Panc1 (cell line): ENCODE results near the gene ADARB2. TPM values are rescaled to one million over a fixed set of nuclear protein-coding genes. Genes with fewer than 3 reads are reported as not detected.

Experiments used
- ATAC-seq: fragments of 200-7000 bp; cut with Tn5 transposase; 2 replicates; pipeline ENCODE4 v1.9.1; 2020; ENCODE audit warnings: mild to moderate bottlenecking, moderate library complexity
- BruUV-seq: library from RNA; stranded (reverse); fragments of 400-500 nt; replicated peaks from 2 replicates; lab custom pipeline; 2021; lab: Mats Ljungman, UMichigan
- CTCF ChIA-PET: fragments of 300-600 bp; sonication (Branson Sonifier 250); formaldehyde crosslinking; loops from one replicate; lab custom pipeline; 2022; ENCODE audit warnings: antibody characterized with exemption; lab: Charles Lee
- POLR2A ChIA-PET: fragments of 300-600 bp; sonication (Branson Sonifier 250); formaldehyde crosslinking; loops from one replicate; lab custom pipeline; 2022; ENCODE audit warnings: antibody characterized with exemption; lab: Charles Lee
- DNase-seq: peaks from one replicate; pipeline ENCODE4 v3.0.0-alpha.2; 2010; ENCODE audit warnings: low read depth, low spot score
- H3K27ac ChIP-seq: 2 replicates; pipeline ENCODE4 v1.5.1; 2011; ENCODE audit warnings: mild to moderate bottlenecking, low read length, inconsistent platforms
- H3K27me3 ChIP-seq: fragments of 200-500 bp; sonication (Bioruptor generic); 2 replicates; pipeline ENCODE4 v1.6.0; 2014; ENCODE audit warnings: low read length, inconsistent platforms; ENCODE audit not compliant: control insufficient read depth, insufficient read depth
- H3K36me3 ChIP-seq: fragments of 200-500 bp; sonication (Bioruptor generic); 2 replicates; pipeline ENCODE4 v1.5.1; 2014; ENCODE audit warnings: inconsistent platforms, mild to moderate bottlenecking, low read length, moderate library complexity; ENCODE audit not compliant: control insufficient read depth, insufficient read depth
- H3K4me1 ChIP-seq: 2 replicates; pipeline ENCODE4 v1.5.1; 2011; ENCODE audit warnings: inconsistent platforms, mild to moderate bottlenecking, low read length, moderate library complexity; ENCODE audit not compliant: control insufficient read depth, insufficient read depth
- H3K4me3 ChIP-seq, 2 experiments: 2 replicates each; pipeline ENCODE4 v1.5.1; 2011 to 2012; ENCODE audit warnings: low read depth in 2 of 2, low read length in 2 of 2, mild to moderate bottlenecking in 2 of 2, inconsistent platforms in 1 of 2, moderate library complexity in 1 of 2
- H3K9me3 ChIP-seq: fragments of 200-500 bp; sonication (Bioruptor generic); 2 replicates; pipeline ENCODE4 v1.5.1; 2014; ENCODE audit warnings: low read depth, mild to moderate bottlenecking, inconsistent platforms, low read length, moderate library complexity; ENCODE audit not compliant: control insufficient read depth, insufficient read depth
- POLR2AphosphoS5 ChIP-seq: IDR thresholded peaks from 2 replicates; pipeline ENCODE4 v1.6.1; 2012; ENCODE audit warnings: mild to moderate bottlenecking, low read depth, low read length, moderate library complexity
- REST ChIP-seq, 2 experiments: IDR thresholded peaks; 2 replicates each; pipeline ENCODE4 v1.6.1; 2011 to 2012; ENCODE audit warnings: low read depth in 2 of 2, control low read depth in 1 of 2, low read length in 1 of 2, mild to moderate bottlenecking in 1 of 2, moderate library complexity in 1 of 2; ENCODE audit not compliant: insufficient read depth in 1 of 2
- SIN3A ChIP-seq: IDR thresholded peaks from 2 replicates; pipeline ENCODE4 v1.6.1; 2012; ENCODE audit warnings: low read depth, mild to moderate bottlenecking, low read length, moderate library complexity, borderline replicate concordance; ENCODE audit not compliant: insufficient read depth
- TCF7L2 ChIP-seq: IDR thresholded peaks from 2 replicates; pipeline ENCODE4 v1.6.1; 2011; ENCODE audit warnings: mild to moderate bottlenecking, low read depth, low read length, inconsistent platforms
- in situ Hi-C: cut with HindIII; loops from 2 replicates; pipeline ENCODE4 v1.10.0; 2016; ENCODE audit warnings: low sequenced_read_pairs, low pct_unique_long_range_greater_than_20kb
- intact Hi-C: fragments of 100-400 bp; cut with micrococcal nuclease; formaldehyde crosslinking; loops from one replicate; pipeline ENCODE4 v1.10.0; 2022; ENCODE audit not compliant: unreplicated experiment
- total RNA-seq: library from RNA; stranded (reverse); gene quantifications from one replicate; pipeline ENCODE4 v1.2.1, GENCODE V29; 2021; ENCODE audit not compliant: unreplicated experiment
- TF ChIP-seq, protein P1 (sequence below): fragments of 450-650 bp; IDR thresholded peaks from 2 replicates; pipeline ENCODE4 v1.5.1; 2017; ENCODE audit warnings: mild to moderate bottlenecking

ADARB2 gene
- total RNA-seq, 1 experiment from 2014 or later, result 0.31 TPM

DNA sequence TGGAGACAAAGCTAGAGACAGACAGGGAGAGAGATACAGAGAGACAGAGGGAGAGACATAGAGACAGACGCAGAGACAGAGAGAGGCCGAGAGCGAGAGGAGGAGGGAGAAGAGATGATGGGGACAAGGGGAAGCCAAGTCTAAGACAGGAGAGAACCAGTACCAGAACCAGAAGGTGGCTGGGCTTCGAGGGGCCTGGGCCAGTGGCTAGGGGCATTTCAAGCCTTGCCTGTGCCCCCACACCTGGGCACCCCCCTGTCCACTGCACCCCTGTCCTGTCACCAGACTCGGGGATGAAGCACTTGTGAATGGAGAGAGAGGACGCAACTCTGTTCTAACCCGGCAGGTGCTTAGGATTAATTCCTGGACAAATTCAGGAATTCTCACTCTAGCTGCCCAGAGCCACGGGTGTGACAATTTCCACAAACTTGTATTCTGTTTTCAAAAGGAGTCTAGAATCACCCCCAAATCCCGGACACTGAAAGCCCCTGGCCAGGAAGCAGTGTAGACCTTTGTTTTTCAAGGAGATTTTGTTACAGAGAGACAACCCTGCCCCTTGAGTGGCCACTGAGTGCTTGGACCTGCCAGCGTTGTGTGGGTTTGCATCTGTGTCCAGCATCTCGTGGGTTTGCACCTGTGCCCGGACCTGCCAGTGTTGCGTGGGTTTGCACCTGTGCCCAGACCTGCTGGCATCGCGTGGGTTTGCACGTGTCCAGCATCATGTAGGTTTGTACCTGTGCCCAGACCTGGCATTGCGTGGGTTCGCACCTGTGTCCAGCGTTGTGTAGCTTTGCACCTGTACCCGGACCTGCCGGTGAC lies 523.9 kb downstream of the ADARB2 start:
- intact Hi-C loops (no loop called here), in situ Hi-C loops (no loop called here)
- no peak for ATAC-seq
- Histone ChIP-seq H3K27ac (no peak overlapping the region), H3K36me3 (no peaks in the 10 kb centered on the region), H3K27me3 (no peaks in the 10 kb centered on the region), H3K9me3 (no peaks in the 10 kb centered on the region), H3K4me3 (no peak overlapping the region), H3K4me1 (no peaks in the 10 kb centered on the region)
- CTCF ChIA-PET, result no interaction called here
- no peak for TF ChIP-seq SIN3A
- BruUV-seq, result no TSS peak
- no peak for DNase-seq
- POLR2A ChIA-PET, result no interaction called here

GRCh38 chr10:1212571-1213141 lies 524.7 kb downstream of the ADARB2 start:
- CTCF ChIA-PET, result no interaction called here
- no peaks in the 10 kb centered on the region for H3K9me3 ChIP-seq
- POLR2A ChIA-PET, result no interaction called here
- no peak for DNase-seq
- peak; percentile 24; the same call in 1 of the 2 replicates for ATAC-seq
- no peak overlapping the region for H3K27ac ChIP-seq
- no peaks in the 10 kb centered on the region for H3K4me1 ChIP-seq
- intact Hi-C loops, result no loop called here
- in situ Hi-C loops, result no loop called here
- no peak overlapping the region for H3K4me3 ChIP-seq
- H3K36me3 ChIP-seq, result no peaks in the 10 kb centered on the region
- H3K27me3 ChIP-seq, result no peaks in the 10 kb centered on the region
- no peak for TF ChIP-seq REST (IDR thresholded peaks at IDR 0.05; ENCODE audit: insufficient read depth in 1 of 2, low read depth in 2 of 2, low read length in 1 of 2)
- TF ChIP-seq SIN3A, result no peak
- TF ChIP-seq, protein P1, sequence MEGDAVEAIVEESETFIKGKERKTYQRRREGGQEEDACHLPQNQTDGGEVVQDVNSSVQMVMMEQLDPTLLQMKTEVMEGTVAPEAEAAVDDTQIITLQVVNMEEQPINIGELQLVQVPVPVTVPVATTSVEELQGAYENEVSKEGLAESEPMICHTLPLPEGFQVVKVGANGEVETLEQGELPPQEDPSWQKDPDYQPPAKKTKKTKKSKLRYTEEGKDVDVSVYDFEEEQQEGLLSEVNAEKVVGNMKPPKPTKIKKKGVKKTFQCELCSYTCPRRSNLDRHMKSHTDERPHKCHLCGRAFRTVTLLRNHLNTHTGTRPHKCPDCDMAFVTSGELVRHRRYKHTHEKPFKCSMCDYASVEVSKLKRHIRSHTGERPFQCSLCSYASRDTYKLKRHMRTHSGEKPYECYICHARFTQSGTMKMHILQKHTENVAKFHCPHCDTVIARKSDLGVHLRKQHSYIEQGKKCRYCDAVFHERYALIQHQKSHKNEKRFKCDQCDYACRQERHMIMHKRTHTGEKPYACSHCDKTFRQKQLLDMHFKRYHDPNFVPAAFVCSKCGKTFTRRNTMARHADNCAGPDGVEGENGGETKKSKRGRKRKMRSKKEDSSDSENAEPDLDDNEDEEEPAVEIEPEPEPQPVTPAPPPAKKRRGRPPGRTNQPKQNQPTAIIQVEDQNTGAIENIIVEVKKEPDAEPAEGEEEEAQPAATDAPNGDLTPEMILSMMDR, result no peak
- TF ChIP-seq POLR2AphosphoS5, result no peak
- TF ChIP-seq TCF7L2, result no peak
- no TSS peak for BruUV-seq
